ENCODE measurements around the gene SCRN3.

The SCRN3 gene

GRCh38 chr2:174376967-174377366 lies 18.6 kb upstream of the SCRN3 start:
- H3K4me3 ChIP-seq (replicated peaks; ENCODE audit: insufficient read depth, low read length) = no peak overlapping the region
- no peak for DNase-seq (ENCODE audit: low read depth in 1 of 2, low spot score in 1 of 2)
- no peaks in the 10 kb centered on the region for H3K27me3 ChIP-seq (ENCODE audit: insufficient read depth, poor library complexity, severe bottlenecking)
- no peak for TF ChIP-seq GABPA (IDR thresholded peaks at IDR 0.05; ENCODE audit: low read depth)
- TF ChIP-seq REST (IDR thresholded peaks at IDR 0.05; ENCODE audit: insufficient replicate concordance, low read depth) = no peak
- no peak for TF ChIP-seq CTCF (IDR thresholded peaks at IDR 0.05; ENCODE audit: insufficient read depth, low read length)
- TF ChIP-seq POLR2AphosphoS5 (IDR thresholded peaks at IDR 0.05; ENCODE audit: low read depth) = no peak
- no peak for TF ChIP-seq SPI1 (IDR thresholded peaks at IDR 0.05; ENCODE audit: borderline replicate concordance, low read depth)
- no peak overlapping the region for H3K27ac ChIP-seq (replicated peaks)

- H3K4me3 ChIP-seq (replicated peaks; ENCODE audit: insufficient read depth, low read length) = no peak overlapping the region
- no peak for TF ChIP-seq REST (IDR thresholded peaks at IDR 0.05; ENCODE audit: insufficient replicate concordance, low read depth)
- no peak for TF ChIP-seq SPI1 (IDR thresholded peaks at IDR 0.05; ENCODE audit: borderline replicate concordance, low read depth)
- no peak for TF ChIP-seq CTCF (IDR thresholded peaks at IDR 0.05; ENCODE audit: insufficient read depth, low read length)
- no peak for TF ChIP-seq GABPA (IDR thresholded peaks at IDR 0.05; ENCODE audit: low read depth)
- DNase-seq (ENCODE audit: low read depth in 1 of 2, low spot score in 1 of 2) = no peak
- H3K27me3 ChIP-seq (ENCODE audit: insufficient read depth, poor library complexity, severe bottlenecking) = no peaks in the 10 kb centered on the region
- no peak overlapping the region for H3K27ac ChIP-seq (replicated peaks)
Measured at GRCh38 chr2:174383796-174384195, 11.7 kb upstream of the SCRN3 start.

GRCh38 chr2:174385201-174385600 lies 10.3 kb upstream of the SCRN3 start:
- Histone ChIP-seq H3K27ac (replicated peaks) (no peak overlapping the region), H3K27me3 (ENCODE audit: insufficient read depth, poor library complexity, severe bottlenecking) (no peaks in the 10 kb centered on the region), H3K4me3 (replicated peaks; ENCODE audit: insufficient read depth, low read length) (no peak overlapping the region)
- TF ChIP-seq CTCF (IDR thresholded peaks at IDR 0.05; ENCODE audit: insufficient read depth, low read length) = no peak
- TF ChIP-seq GABPA (IDR thresholded peaks at IDR 0.05; ENCODE audit: low read depth) = no peak
- no peak for TF ChIP-seq SPI1 (IDR thresholded peaks at IDR 0.05; ENCODE audit: borderline replicate concordance, low read depth)
- TF ChIP-seq POLR2AphosphoS5 (IDR thresholded peaks at IDR 0.05; ENCODE audit: low read depth) = no peak
- no peak for TF ChIP-seq REST (IDR thresholded peaks at IDR 0.05; ENCODE audit: insufficient replicate concordance, low read depth)
- no peak for DNase-seq (ENCODE audit: low read depth in 1 of 2, low spot score in 1 of 2)

Measured in HL-60 (cell line).